B cell (primary cell): Measurements from ENCODE around the gene IGFBP3. TPM values are rescaled to one million over a fixed set of nuclear protein-coding genes. Genes with fewer than 3 reads are reported as not detected.

ENCODE experiments used
- ATAC-seq: fragments of 200-7000 bp; cut with Tn5 transposase; one replicate; pipeline ENCODE4 v1.10.0; 2021; ENCODE audit warnings: low read depth, mild to moderate bottlenecking, moderate number of reproducible peaks, moderate library complexity
- CTCF ChIA-PET: fragments of 350-600 bp; sonication (Branson Sonifier 250); formaldehyde crosslinking; loops from one replicate; lab custom pipeline; 2021; ENCODE audit warnings: antibody characterized with exemption, inconsistent platforms; lab: Charles Lee
- POLR2A ChIA-PET: fragments of 350-600 bp; sonication (Branson Sonifier 250); formaldehyde crosslinking; loops from one replicate; lab custom pipeline; 2021; ENCODE audit warnings: antibody characterized with exemption; lab: Charles Lee
- DNase-seq: peaks from one replicate; pipeline ENCODE4 v3.0.0; 2013
- H2AFZ ChIP-seq: 2 replicates; pipeline ENCODE4 v1.6.1; 2012; ENCODE audit warnings: mild to moderate bottlenecking, low read depth, low read length; ENCODE audit not compliant: insufficient read depth, poor library complexity, severe bottlenecking
- H3K27ac ChIP-seq, 2 donors: 1 replicate in 1 of 2; 2 replicates in 1 of 2; pipeline ENCODE4 v1.5.1; 2012 to 2013; ENCODE audit warnings: low read length in 2 of 2, mild to moderate bottlenecking in 2 of 2, moderate library complexity in 1 of 2
- H3K27me3 ChIP-seq, 4 experiments: fragments of 200-600 bp in 1 of 4; sonication (generic) in 1 of 4; replicated peaks in 1 of 4; 1 replicate in 2 of 4; 2 replicates in 2 of 4; pipeline versions ENCODE4 v1.6.1 to v1.7.0; 2013 to 2016; ENCODE audit warnings: low read length in 3 of 4, mild to moderate bottlenecking in 2 of 4, mixed read lengths in 1 of 4, moderate library complexity in 1 of 4; ENCODE audit not compliant: insufficient read depth in 4 of 4, control insufficient read depth in 3 of 4; ENCODE audit errors: control extremely low read depth in 1 of 4
- H3K36me3 ChIP-seq, 2 experiments: replicated peaks in 1 of 2; 1 replicate in 1 of 2; 2 replicates in 1 of 2; pipeline versions ENCODE4 v1.6.1 to v1.7.1; 2013; ENCODE audit warnings: low read length in 1 of 2; ENCODE audit not compliant: insufficient read depth in 2 of 2, control insufficient read depth in 1 of 2; ENCODE audit errors: control extremely low read depth in 1 of 2, extremely low read depth in 1 of 2
- H3K4me1 ChIP-seq, 2 donors: fragments of 200-600 bp in 1 of 2; sonication (generic) in 1 of 2; 1 replicate in 1 of 2; 2 replicates in 1 of 2; pipeline versions ENCODE4 v1.5.1 to v1.6.1; 2013 to 2017; ENCODE audit warnings: low read length in 2 of 2; ENCODE audit not compliant: control insufficient read depth in 2 of 2, insufficient read depth in 2 of 2
- H3K4me2 ChIP-seq: replicated peaks from 2 replicates; pipeline ENCODE3; 2012; ENCODE audit warnings: mild to moderate bottlenecking, low read depth, low read length; ENCODE audit not compliant: poor library complexity, severe bottlenecking
- H3K4me3 ChIP-seq, 5 experiments: fragments of 200-600 bp in 1 of 5; sonication (generic) in 1 of 5; 1 replicate in 3 of 5; 2 replicates in 2 of 5; pipeline versions ENCODE4 v1.5.1 to v1.7.0; 2011 to 2016; ENCODE audit warnings: low read length in 4 of 5, mild to moderate bottlenecking in 4 of 5, low read depth in 2 of 5, control low read depth in 1 of 5, moderate library complexity in 1 of 5; ENCODE audit not compliant: insufficient read depth in 1 of 5; ENCODE audit errors: control extremely low read depth in 1 of 5, extremely low read depth in 1 of 5
- H3K79me2 ChIP-seq: fragments of 200-600 bp; sonication (generic); one replicate; pipeline ENCODE4 v1.6.0; 2016; ENCODE audit warnings: low read length; ENCODE audit not compliant: control insufficient read depth, insufficient read depth
- H3K9ac ChIP-seq: fragments of 200-600 bp; sonication (generic); 2 replicates; pipeline ENCODE4 v1.6.1; 2017; ENCODE audit warnings: mild to moderate bottlenecking, low read length, moderate library complexity
- H3K9me3 ChIP-seq, 3 donors: one replicate each; pipeline versions ENCODE4 v1.6.1 to v1.7.1; 2013; ENCODE audit warnings: low read length in 2 of 3; ENCODE audit not compliant: control insufficient read depth in 2 of 3, insufficient read depth in 1 of 3; ENCODE audit errors: control extremely low read depth in 1 of 3
- H4K20me1 ChIP-seq: 2 replicates; pipeline ENCODE4 v1.6.0; 2012; ENCODE audit warnings: mild to moderate bottlenecking, low read length; ENCODE audit not compliant: insufficient read depth, control insufficient read depth, poor library complexity, severe bottlenecking
- H3K27ac Mint-ChIP-seq: one replicate; pipeline ENCODE4 v1.8.0; 2021; ENCODE audit warnings: mixed read lengths
- H3K27me3 Mint-ChIP-seq: one replicate; pipeline ENCODE4 v1.8.0; 2021; ENCODE audit warnings: mixed read lengths
- H3K4me1 Mint-ChIP-seq: one replicate; pipeline ENCODE4 v1.8.0; 2021; ENCODE audit warnings: mixed read lengths
- H3K4me3 Mint-ChIP-seq: one replicate; pipeline ENCODE4 v1.8.0; 2021; ENCODE audit warnings: mixed read lengths
- H3K9me3 Mint-ChIP-seq: one replicate; pipeline ENCODE4 v1.8.0; 2022; ENCODE audit warnings: mixed read lengths; ENCODE audit not compliant: insufficient read depth
- EZH2 ChIP-seq: IDR thresholded peaks from 2 replicates; pipeline ENCODE4 v1.6.1; 2012; ENCODE audit warnings: borderline replicate concordance, low read depth, mild to moderate bottlenecking, moderate library complexity, low read length; ENCODE audit not compliant: insufficient read depth, poor library complexity, severe bottlenecking
- WGBS: methylation state at CpG from one replicate; pipeline ENCODE4 v1.1.5; 2013; ENCODE audit warnings: missing lambda C conversion rate; ENCODE audit not compliant: insufficient coverage; 5-methylcytosine and 5-hydroxymethylcytosine counted together
- intact Hi-C: fragments of 100-400 bp; cut with micrococcal nuclease; formaldehyde crosslinking; loops from one replicate; pipeline ENCODE4 v1.10.0; 2022
- polyA plus RNA-seq: library from polyadenylated mRNA; depleted of rRNA; stranded (reverse); fragments of >200 nt; gene quantifications from 2 replicates; pipeline ENCODE4 v1.2.3, GENCODE V29; 2012
- total RNA-seq, 2 donors: library from RNA; stranded (reverse); fragments of 120-200 nt in 1 of 2; gene quantifications; 1 replicate in 1 of 2; 2 replicates in 1 of 2; pipeline versions ENCODE4 v1.2.3 to v1.2.4, GENCODE V29; 2013 to 2022
- TF ChIP-seq, protein P1 (sequence below): fragments of 200-600 bp; IDR thresholded peaks from one replicate; pipeline ENCODE4 v1.8.0; 2022; ENCODE audit warnings: antibody characterized with exemption, mild to moderate bottlenecking

Gene IGFBP3
- total and polyA plus RNA-seq, 2 donors (not counting 1 experiment from before 2014, with no cell fraction given), result not detected

DNA sequence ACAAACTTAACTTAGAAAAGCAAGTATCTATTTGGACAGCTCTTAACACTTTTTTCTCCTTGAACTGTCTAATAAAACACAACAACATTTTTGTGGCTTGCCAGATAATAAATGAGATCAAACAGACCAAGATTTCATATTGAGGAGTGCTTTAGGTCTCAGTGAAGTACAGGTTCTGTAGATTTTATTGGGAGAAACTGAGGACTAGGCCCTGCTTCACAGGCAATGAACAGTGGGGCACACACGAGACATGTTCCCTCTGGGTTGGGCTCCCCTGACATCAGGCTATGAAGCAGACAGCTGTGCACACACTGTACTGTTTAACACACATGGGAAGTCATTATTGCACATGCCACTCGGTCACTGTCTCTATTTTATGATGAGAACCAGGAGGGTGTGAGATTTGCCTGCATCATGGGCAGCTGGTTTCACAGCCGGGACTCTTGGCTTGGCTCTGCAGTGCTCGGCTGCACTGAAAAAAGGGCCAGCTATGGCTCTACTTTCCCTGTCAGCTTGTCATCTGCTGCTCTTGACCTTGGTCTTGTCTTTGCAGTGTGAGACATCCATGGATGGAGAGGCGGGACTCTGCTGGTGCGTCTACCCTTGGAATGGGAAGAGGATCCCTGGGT is 28.6 kb downstream of the IGFBP3 start:
- Mint-ChIP-seq H3K4me1 (peaks cover 2% of the 10 kb centered on the region), H3K27ac (no peak overlapping the region), H3K4me3 (no peak overlapping the region), H3K27me3 (peaks cover 67% of the 10 kb centered on the region), H3K9me3 (no peaks in the 10 kb centered on the region)
- ChIA-PET POLR2A (no interaction called here), CTCF (interaction anchor here (1.6 kb wide), 1 partner anchor 1287 kb away, joined by 5 read pairs; no protein-coding TSS in a partner anchor)
- H3K79me2 ChIP-seq, result no peaks in the 10 kb centered on the region
- 80% methylated on average over 4 of the region's 6 CpGs for WGBS
- no peaks in the 10 kb centered on the region for H3K9me3 ChIP-seq
- H3K4me3 ChIP-seq, result no peak overlapping the region
- H3K4me2 ChIP-seq, result no peak overlapping the region
- no peaks in the 10 kb centered on the region for H3K4me1 ChIP-seq
- H4K20me1 ChIP-seq, result no peaks in the 10 kb centered on the region
- TF ChIP-seq EZH2, result no peak
- TF ChIP-seq, protein P1, sequence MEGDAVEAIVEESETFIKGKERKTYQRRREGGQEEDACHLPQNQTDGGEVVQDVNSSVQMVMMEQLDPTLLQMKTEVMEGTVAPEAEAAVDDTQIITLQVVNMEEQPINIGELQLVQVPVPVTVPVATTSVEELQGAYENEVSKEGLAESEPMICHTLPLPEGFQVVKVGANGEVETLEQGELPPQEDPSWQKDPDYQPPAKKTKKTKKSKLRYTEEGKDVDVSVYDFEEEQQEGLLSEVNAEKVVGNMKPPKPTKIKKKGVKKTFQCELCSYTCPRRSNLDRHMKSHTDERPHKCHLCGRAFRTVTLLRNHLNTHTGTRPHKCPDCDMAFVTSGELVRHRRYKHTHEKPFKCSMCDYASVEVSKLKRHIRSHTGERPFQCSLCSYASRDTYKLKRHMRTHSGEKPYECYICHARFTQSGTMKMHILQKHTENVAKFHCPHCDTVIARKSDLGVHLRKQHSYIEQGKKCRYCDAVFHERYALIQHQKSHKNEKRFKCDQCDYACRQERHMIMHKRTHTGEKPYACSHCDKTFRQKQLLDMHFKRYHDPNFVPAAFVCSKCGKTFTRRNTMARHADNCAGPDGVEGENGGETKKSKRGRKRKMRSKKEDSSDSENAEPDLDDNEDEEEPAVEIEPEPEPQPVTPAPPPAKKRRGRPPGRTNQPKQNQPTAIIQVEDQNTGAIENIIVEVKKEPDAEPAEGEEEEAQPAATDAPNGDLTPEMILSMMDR, result no peak
- no peak for ATAC-seq
- H3K9ac ChIP-seq, result no peak overlapping the region
- H3K27me3 ChIP-seq, result peaks cover 0 to 39% (median 24%) of the 10 kb centered on the region in 4 experiments
- no peak overlapping the region for H2AFZ ChIP-seq
- DNase-seq, result no peak
- intact Hi-C loops, result no loop called here
- no peak overlapping the region for H3K27ac ChIP-seq
- no peaks in the 10 kb centered on the region for H3K36me3 ChIP-seq
